HPDE6-E6E7 (cell line): ENCODE data around the gene SFN.
A peak's percentile ranks its signal among the peaks of the same experiment; 100 is the strongest.
"Not testable (repeated sequence)": the region's sequence is repeated elsewhere in the genome, so short reads cannot be mapped to it uniquely, and the experiment has no call there.

Experiments
- DNase-seq: peaks from one replicate; pipeline ENCODE4 v3.0.0; 2011; ENCODE audit warnings: missing footprints; ENCODE audit errors: extremely low spot score

The SFN gene

DNA sequence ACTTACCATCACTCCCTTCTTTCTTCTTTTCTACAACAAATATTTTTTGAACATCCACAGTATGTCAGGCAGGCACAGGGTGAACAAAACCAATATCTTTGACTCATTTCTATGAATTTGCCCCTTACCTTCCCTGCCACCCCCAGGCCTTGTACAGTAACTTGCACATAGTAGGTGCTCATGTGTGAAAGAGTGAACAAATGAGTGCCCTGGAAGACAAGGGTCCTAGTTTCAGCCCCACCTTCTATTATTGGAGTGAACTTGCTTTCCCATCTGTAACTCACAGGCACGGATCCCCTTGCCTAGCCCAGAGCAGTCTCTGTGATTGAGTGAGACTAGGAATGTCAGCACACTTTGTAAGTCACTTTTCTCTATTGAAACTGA is 23.6 kb upstream of the SFN start:
- DNase-seq: no peak

DNA sequence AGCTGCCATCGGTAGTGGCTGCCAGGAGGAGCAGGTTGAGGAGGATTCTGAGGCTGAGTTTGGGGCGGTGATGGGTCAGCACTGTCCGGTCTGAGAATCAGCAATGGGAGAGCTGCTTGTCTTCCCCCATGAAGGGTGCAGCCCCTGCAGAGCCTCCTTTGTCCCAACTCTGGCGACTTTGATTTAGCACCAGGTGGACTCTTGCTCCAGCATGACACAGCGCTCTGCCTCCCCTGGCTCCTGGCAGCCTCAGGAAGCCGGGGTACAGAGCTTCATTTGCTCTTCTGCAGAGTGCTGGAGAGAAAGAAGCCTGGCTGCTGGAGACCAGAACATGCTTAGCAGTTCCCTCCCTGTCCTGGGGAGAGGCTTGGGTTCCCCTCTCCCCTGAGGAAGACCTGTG is 23.2 kb upstream of the SFN start:
- no peak for DNase-seq

DNA sequence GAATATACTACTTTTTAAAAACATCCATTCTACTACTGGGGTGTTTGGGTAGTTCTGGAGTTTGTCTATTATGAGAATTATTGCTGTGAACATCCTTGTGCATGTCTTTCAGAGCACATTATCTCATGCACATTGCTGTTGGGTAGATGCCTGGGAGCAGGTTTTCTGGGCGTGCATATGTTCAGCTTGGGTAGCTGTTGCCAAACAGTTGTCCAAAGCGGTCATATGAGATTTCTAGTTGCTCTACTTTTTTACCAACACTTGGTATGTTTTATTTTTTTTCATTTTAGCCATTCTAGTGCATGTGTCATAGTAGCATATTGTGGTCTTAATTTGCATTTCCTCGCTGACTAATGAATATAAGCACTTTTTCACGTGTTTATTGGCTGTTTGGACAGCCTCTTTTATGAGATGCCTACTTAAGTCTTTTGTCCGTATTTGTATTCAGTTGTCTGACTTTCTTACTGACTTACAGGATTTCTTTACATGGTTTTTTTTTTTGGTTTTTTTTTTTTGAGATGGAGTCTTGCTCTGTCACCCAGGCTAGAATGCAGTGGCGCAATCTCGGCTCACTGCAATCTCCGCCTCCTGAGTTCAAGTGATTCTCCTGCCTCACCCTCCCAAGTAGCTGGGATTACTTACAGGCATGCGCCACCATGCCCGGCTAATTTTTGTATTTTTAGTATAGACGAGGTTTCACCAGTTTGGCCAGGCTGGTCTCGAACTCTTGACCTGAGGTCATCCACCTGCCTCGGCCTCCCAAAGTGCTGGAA is 18.3 kb upstream of the SFN start:
- no peak for DNase-seq

DNA sequence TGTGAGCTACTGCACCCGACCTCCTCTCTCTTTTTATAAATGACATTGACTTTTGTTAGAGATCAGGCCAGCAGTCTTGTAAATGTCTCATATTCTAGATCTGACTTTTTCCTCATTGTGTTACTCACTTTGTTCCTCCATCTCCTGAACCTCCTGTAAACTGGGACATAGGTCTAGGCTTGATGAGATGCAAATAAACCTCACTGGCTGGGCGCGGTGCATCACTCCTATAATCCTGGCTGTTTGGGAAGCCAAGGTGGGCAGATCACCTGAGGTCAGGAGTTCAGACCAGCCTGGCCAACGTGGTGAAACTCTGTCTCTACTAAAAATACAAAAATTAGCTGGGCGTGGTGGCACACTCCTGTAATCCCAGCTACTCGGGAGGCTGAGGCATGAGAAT is 15.1 kb upstream of the SFN start:
- DNase-seq: not testable (repeated sequence)

DNA sequence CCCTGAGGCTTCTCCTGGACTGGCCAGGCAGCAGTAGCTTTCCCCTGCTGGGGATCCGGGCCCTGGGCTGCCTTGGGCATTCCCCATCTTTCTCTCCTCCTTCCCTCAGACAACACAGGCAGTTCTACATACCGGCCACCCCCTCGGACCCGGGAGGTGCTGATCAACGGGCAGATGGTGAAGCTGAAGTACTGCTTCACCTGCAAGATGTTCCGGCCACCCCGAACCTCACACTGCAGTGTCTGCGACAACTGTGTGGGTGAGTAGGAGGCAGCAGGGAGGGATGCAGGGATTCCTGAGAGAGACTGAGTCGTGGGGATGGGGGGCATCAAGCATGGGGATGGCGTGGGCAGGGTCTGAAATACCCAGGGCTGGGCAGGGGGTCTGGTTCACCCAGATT is 14.4 kb upstream of the SFN start:
- no peak for DNase-seq

DNA sequence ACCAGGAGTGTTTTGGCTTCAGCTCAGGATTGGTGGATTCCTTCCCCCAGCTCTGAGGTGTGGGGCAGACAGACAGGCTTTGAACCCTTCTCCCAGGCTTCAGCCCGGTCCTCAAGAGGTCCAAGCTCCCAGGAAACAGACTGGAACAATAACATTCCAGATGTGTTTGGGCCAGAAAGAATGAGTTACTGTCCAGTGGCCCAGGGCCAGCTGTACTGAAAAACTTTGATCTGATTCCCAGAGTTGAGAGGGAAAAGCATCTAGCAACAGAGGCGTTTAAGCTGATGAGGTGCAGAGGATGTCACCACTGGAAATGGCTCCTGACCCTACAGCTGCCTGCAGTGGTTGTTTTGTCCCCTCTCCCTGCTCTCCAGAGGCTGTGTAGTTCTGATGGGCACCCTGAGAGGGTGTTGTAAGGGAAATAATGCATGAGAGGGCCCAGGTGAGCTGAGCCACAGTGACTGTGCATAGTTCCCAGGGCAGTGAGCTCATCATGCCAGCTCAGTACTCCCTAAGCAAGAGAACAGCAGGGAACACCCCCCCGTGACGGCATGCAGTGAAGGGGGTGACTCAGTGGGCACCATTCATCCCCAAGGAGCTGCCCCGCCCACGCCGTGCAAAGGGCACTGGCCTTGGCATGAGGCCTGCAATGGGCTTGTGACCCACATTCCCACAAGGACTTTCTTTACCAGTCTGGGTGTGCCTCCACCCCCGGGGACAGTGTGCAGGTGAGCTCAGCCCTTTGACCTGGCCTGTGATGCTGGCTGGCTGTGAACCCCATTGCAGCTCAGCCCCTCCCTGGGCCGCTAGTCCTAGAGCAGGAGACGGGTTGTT is 13.8 kb upstream of the SFN start:
- peak; percentile 98 for DNase-seq

DNA sequence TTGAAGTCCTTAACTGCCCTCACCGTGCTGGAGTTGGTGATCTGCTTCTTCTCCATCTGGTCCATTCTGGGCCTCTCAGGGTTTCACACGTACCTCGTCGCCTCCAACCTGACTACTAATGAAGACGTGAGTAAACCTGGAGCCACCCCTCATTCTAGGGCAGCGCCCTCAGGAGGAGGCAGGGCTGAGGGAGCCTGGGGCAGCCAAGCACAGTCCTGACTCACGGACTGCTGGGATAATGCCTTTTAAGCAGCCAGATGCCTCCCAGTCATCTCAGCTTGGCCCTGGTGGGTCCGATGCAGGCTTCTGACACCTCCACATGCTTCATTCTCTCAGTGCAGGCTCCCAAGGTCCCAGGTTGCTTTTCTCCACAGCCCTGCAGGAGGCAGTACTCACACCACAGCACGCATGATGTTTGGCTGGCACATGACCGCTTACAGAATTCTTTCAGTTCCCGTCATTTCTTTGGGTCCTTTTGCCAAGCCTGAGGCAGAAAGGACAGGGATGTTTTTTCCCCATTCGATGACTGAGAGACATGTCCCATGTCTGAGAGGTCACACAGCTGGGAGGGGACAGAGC is 11.8 kb upstream of the SFN start:
- no peak for DNase-seq

DNA sequence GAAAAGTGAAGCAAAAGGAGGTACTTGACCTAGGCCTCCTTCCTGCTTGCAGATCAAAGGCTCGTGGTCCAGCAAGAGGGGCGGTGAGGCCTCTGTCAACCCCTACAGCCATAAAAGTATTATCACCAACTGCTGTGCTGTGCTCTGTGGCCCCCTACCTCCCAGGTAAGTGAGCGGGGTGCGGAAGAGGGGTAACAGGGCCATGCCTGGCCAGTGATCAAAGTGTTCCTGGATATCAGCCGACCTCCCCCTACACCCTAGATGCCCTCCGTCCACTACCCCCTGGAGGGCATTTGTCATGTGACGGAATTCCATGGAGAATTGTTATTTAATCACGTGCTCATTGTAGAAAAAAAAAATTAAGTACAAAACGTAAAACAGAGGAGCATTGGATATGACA is 10.2 kb upstream of the SFN start:
- no peak for DNase-seq

DNA sequence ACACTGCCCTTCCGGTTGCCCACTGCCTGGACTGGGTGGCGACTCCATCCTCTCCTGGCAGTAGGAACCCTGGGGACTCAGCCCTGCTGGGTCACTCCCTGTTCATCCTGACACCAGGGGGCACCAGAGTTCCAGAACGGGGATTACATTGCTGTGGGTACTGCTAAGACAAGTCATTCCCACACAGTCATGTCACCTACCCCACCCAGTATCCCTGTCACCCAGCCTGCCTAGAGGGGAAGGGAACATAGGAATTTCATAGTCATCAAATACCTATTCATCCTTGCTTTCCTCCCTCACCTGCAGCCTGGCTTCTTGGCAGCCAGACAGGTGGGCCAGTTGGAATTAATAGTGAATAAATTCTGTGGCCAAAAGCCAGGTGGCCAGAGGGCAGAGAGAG is 9.8 kb upstream of the SFN start:
- peak; percentile 86 for DNase-seq

DNA sequence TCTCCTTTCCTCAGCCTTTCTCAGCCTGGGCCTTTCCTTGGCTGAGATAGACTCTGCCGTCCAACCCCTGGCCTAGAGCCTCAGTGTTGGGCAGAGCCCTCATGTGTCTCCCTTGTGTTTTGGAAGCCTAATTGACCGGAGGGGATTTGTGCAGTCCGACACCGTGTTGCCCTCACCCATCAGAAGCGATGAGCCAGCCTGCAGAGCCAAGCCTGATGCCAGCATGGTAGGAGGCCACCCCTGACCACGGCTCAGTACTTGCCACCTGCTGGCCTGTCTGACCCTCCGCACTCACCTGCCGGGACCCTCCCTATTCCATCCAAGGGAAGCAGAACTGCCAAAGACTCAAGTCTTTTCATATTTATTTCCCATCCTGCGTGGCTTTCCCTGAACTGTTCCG is 9.3 kb upstream of the SFN start:
- no peak for DNase-seq

DNA sequence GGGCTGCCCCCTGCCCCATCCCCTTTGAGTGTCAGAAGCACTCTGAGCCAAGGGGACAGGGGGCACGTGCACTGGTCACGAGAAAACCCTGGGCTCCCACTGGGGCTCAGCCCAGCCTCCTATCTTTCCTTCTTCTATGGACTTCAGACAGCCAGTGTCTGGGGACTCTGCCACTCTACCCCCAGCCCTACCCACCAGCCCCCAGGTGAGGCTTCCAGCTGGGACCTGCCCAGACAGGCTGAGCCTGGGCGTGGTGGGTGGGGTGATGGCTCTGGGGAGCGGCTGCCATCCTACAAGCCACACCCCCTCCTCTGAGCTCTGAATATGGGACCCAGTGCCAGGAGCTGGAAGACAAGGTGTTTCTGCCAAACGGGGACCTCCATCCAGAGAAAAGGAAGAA is 8.0 kb upstream of the SFN start:
- peak; percentile 74 for DNase-seq

DNA sequence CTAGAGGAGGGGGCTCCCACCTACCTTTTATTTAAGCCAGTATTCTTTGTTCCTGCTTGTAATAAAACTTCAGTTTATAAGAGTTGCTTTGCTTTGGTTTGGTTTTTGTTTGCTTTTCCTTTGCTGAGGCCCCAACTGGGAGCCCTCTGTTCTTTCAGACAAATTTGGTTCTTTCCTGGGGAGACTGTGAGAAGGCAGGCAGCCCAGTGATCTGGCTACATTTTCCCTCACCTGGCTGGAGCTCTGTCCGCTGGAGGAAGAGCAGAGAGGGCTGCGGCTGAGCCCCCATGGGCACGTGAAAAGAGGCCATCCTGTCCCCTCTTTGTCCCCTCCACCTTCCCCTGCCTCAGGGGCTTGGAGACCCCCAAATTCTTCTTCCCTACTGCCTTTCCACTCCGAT is 7.3 kb upstream of the SFN start:
- DNase-seq: no peak

DNA sequence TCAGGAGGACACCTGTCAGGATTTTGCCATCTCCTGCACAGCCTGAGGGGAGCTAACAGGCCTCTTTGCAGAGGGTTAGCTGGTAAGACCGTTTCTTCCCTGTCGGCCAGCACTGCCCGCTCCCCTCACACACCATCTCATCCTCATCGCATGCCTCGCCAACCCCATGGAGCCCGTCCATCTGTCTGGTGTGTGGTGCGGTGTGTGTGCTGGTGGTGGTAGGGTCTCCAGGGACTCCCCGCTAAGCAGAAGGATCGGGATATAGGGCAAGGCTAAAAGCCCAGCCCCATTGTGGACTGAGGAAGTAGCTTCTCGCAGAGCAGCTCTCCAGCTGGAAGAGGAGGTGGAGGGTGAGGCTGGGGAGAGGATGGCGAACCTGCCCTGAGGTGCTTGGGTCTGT is 6.8 kb upstream of the SFN start:
- no peak for DNase-seq

DNA sequence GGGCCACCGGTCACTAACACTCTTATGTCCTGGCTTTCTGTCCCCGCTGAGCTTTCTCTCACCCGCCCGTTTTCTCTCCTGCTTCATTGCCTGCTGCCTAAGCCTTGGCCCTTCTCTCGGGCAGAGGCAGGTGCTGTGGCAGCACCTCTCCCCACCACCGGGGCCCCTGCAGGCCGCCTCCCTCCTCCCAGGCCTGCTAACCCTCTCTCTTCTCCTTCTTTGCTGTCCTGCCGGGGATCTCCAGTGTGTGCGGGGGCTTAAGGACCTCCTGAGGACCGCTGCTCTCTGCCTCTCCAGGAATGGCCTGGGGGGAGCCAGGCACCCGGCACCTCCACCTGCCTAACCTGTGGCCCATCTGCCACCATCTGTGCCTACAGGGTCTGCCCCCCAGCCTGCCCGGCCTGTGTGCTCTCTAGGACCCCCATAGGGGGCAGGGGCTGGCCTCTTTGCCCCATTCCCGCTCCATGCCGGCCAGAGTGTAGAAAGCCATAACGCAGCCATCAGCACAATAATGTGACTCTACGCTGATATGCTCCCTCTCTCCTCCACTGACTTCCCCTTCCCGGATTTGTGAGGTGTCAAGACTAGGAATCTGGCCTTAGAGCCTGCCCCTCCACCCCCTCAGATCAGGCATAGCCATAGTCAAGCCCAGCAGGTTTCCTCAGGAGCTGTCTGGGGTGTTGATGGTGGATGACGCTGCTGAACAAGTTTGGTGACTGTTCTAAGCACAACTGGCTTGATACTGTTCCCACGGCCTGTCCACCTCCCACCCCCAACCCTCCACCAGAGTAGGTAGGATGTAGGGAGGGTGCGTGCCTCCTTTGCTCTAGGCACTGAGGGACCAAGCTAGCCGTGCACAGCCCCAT is 6.1 kb upstream of the SFN start:
- DNase-seq: no peak

DNA sequence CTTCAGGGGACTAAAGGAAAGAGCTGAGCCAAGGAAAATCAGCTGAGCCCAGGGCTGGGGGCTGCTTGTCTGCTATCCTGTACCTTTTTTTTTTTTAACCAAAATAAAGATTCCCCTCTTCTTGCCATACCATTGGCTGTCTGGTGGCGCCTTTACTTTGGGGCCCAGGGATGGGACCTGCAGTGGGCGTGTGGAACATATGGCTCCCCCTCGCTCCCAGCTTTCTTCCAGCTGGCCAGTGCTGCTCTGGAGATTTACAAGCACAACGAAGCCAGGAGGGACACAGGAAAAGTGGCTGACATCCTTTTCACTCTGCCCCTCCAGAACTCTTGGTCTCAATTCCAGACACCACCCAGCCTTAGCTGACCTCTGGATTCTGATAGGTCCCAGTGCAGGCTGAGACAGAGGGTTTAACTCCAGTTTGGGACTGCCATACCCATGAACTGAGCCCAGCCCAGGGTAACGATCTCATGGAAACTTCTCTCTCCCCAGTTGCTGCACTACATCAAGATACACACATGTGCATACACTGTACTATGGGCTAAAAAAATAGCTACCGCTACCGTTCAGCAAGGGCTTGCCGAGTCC is 5.4 kb upstream of the SFN start:
- DNase-seq: no peak

DNA sequence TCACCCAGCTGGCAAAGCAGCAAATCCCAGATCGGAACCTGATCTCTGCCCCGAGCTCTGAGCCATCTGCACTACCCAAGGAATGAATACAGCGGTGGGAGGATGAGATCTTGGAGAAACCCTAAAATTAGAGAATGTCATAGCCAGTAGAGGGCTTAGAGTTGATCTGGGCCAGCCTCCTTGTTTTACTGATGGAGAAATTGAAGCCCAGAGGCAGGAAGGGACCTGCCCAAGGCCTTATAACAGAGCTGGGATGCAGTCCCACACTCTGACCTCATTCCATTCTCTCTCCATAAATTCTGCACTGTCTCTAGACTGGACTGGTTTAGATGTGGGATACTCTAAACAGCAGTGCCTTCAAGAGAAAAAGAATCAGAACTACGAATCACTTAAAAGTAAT is 4.8 kb upstream of the SFN start:
- DNase-seq: no peak

DNA sequence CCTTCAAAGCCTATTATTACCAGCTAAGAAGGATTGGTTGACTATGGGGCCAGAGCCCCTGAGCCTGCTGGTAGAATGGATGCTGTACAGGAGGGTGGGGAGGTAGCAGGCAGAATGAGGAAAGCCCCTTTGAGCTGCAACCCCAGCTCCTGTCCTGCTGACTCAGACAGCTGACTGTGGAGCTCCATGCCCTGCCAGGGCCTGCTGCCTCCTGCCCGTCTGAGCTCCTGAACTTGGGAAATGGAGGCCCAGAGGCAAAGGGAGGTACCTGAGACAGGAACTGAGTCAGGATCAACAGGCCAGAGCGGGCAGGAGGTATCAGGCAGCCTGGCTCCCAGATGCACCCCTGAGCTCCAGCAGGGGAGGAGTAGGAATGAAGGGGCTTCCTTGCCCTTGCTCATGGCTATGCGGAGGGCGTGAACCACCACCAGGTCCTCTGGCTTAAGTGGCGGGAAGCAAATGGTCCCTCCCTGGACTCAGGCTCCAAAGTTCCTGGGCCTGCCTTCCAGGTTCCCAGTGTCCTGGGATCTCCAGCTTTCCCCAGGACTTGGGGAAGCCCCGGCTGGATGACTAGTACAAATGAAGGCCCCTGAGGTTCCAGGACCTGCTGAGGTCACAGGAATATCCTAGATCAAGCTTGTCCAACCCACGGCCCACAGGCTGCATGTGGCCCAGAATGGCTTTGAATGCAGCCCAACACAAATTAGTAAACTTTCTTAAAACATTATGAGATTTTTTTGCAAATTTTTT is 3.9 kb upstream of the SFN start:
- peak; percentile 84 for DNase-seq

DNA sequence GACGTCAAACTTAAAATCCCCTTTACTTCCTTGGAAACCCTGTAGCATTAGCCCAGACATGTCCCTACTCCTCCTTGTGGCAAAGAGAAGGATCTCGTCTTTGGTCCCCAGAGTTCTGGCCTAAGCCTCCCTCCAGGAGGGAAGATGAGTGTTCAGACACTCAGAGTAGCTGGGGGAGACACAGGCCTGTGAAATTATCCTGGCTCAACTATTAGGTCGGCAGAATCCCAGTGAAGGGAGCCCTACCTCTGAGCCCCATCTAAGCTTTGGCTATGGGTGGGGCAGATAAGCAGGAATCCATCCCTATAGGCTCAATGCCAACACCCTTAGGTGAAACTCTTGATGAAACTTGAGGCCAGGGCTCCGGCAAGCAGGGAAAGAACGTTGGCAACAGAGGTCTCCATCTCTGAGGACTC is 1.7 kb upstream of the SFN start:
- DNase-seq: no peak

DNA sequence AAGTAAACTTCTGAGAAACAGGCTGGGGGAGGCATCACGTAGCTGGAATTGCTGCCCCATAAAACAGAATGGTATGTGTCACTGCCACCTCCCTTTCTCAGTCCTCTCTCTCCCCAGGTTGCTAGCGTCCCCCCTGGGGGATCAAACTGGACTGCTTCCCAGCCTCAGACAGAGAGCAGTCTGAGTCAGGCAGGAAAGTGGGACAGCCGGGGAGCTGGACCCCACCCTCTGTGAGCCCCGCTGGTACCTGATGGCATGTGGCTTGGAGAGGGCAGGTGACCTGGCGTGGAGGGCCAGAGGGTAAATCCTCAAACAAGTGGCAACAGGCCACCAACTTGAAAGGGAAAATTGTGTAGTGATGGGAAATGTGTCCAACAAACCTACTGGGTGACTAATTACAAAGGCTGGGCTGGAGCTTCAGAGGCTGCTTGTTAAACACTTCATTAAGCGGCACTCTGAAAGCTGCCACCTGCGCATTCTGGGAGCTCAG is 1.0 kb upstream of the SFN start:
- no peak for DNase-seq

DNA sequence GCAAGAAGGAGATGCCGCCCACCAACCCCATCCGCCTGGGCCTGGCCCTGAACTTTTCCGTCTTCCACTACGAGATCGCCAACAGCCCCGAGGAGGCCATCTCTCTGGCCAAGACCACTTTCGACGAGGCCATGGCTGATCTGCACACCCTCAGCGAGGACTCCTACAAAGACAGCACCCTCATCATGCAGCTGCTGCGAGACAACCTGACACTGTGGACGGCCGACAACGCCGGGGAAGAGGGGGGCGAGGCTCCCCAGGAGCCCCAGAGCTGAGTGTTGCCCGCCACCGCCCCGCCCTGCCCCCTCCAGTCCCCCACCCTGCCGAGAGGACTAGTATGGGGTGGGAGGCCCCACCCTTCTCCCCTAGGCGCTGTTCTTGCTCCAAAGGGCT is 732 bp downstream of the SFN start:
- DNase-seq: no peak
